ENCODE data around the gene CYP26B1.

Gene CYP26B1

GRCh38 chr2:72149556-72150156 lies 2.0 kb upstream of the CYP26B1 start:
- 0 out of 2 replicates have a peak, but pooled peaks have one; percentile 28 for TF ChIP-seq ZNF70 (CRISPR knock-in tag; IDR thresholded peaks at IDR 0.05)
- peak; percentile 42; the same call in 1 of the 2 replicates for TF ChIP-seq ZFP30 (CRISPR knock-in tag; IDR thresholded peaks at IDR 0.05)
- TF ChIP-seq SNAI2 (CRISPR knock-in tag; IDR thresholded peaks at IDR 0.05): no peak
- peak; percentile 16; the same call in 1 of the 2 replicates for TF ChIP-seq TSHZ2 (CRISPR knock-in tag; IDR thresholded peaks at IDR 0.05)
- TF ChIP-seq GLIS3 (CRISPR knock-in tag; IDR thresholded peaks at IDR 0.05): peak; percentile 66
- TF ChIP-seq ISL1 (CRISPR knock-in tag; IDR thresholded peaks at IDR 0.05): no peak
- 0 out of 2 replicates have a peak, but pooled peaks have one; percentile 27 for TF ChIP-seq ZNF565 (CRISPR knock-in tag; conservative IDR thresholded peaks at IDR 0.05; ENCODE audit: low read depth)
- peak; percentile 36 for ATAC-seq

DNA sequence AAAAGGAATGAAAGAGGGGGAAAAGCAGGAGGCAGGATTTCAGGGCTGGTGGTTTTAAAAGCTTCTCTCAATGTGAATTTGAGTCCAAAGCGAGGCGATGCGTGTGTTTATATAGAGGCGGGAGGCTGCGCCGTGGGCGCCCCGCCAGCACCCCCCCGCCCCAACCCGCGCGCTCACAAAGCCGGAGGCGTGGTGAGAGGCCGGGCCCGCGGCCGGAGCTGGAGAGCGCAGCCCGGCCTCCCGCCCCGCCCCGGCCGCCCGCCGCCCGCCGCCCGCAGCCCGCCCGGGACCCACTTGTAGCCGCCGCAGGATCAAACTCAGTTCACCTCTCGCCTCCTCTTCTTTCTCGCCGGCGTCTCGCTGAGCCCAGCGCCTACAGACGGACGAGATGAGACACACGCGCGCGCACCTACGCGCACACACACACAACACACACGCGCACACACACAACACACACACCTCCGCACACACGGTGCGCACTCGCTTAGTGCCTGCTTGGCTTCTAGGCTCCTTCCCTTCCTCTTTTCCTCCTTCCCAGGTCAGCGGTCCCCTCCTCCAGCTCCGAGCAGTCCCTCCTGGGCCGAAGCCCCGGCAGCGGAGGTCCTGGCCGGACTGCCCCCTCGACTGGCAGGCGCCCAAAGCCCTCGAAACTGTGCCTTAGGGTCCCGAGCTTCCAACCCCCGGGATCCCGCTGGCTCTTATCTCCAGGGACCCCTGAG lies 1.3 kb upstream of the CYP26B1 start:
- TF ChIP-seq ZNF70 (CRISPR knock-in tag; IDR thresholded peaks at IDR 0.05): peak; percentile 55; the same call in 1 of the 2 replicates
- peak; percentile 72 for TF ChIP-seq ESRRG (CRISPR knock-in tag; IDR thresholded peaks at IDR 0.05)
- TF ChIP-seq GLIS3 (CRISPR knock-in tag; IDR thresholded peaks at IDR 0.05): 0 out of 2 replicates have a peak, but pooled peaks have one; percentile 72
- TF ChIP-seq ISL1 (CRISPR knock-in tag; IDR thresholded peaks at IDR 0.05): no peak
- TF ChIP-seq TSHZ2 (CRISPR knock-in tag; IDR thresholded peaks at IDR 0.05): no peak
- TF ChIP-seq TCF4 (CRISPR knock-in tag; IDR thresholded peaks at IDR 0.05; ENCODE audit: borderline replicate concordance): no peak
- no peak for TF ChIP-seq OSR1 (CRISPR knock-in tag; IDR thresholded peaks at IDR 0.05)
- TF ChIP-seq, protein P1, sequence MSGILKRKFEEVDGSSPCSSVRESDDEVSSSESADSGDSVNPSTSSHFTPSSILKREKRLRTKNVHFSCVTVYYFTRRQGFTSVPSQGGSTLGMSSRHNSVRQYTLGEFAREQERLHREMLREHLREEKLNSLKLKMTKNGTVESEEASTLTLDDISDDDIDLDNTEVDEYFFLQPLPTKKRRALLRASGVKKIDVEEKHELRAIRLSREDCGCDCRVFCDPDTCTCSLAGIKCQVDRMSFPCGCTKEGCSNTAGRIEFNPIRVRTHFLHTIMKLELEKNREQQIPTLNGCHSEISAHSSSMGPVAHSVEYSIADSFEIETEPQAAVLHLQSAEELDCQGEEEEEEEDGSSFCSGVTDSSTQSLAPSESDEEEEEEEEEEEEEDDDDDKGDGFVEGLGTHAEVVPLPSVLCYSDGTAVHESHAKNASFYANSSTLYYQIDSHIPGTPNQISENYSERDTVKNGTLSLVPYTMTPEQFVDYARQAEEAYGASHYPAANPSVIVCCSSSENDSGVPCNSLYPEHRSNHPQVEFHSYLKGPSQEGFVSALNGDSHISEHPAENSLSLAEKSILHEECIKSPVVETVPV (CRISPR knock-in tag; IDR thresholded peaks at IDR 0.05): peak; percentile 52; the same call in 1 of the 2 replicates
- TF ChIP-seq ZFP30 (CRISPR knock-in tag; IDR thresholded peaks at IDR 0.05): 0 out of 2 replicates have a peak, but pooled peaks have one; percentile 12
- ATAC-seq: peak; percentile 10

DNA sequence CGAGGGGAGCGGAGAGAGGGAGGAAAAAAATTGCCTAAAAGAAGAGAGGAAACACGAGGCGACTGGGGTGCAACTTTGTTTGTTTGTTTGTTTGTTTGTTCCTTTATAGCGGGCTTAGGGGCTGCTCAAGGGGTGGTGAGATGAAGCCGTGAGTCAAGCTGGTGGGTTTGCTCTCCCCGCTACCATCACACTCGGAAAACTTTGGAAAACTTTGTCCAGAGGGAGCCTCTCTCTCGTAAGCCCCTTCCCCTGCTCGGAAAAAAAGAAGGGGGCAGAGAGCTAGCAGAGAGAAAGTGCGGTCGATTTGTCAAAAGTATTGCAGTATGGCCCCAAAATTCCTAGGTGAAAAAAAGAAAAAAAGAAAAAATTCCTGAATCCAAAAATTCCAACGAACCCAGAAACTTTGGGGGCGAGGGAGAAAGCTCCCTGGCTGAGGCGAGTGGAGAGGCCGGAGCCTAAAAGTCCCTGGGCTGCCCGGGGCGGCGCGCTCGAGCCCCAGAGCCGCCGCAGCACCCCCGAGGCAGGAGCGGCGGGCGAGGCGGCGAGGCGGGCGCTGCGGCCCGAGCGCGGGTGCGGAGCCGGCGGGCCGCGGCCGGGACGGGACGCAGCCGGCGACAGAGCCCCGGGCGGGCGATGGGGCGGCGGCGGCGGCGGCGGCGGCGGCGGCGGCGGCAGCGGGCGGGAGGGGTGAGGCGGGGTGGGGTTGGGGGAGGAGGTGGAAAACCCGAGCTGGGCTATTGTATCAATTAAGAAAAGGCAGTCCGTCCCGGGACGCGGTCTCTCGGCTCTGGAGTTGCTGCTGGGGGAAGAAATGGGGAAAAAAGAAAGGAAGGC lies 558 bp upstream of the CYP26B1 start:
- no peak for ATAC-seq
- TF ChIP-seq CREB5 (CRISPR knock-in tag; IDR thresholded peaks at IDR 0.05; ENCODE audit: low read depth): 0 out of 2 replicates have a peak, but pooled peaks have one; percentile 35
- TF ChIP-seq GLIS3 (CRISPR knock-in tag; IDR thresholded peaks at IDR 0.05): no peak
- TF ChIP-seq ZC3H10 (CRISPR knock-in tag; IDR thresholded peaks at IDR 0.05): no peak
- TF ChIP-seq ZNF8 (CRISPR knock-in tag; IDR thresholded peaks at IDR 0.05): no peak
- TF ChIP-seq RARB (CRISPR knock-in tag; IDR thresholded peaks at IDR 0.05): no peak
- TF ChIP-seq, protein P1 (CRISPR knock-in tag; IDR thresholded peaks at IDR 0.05): 0 out of 2 replicates have a peak, but pooled peaks have one; percentile 43
